ENCODE results near the gene TMEM59L. TPM values are rescaled to one million over a fixed set of nuclear protein-coding genes. Genes with fewer than 3 reads are reported as not detected.
"Not testable (repeated sequence)": the region's sequence is repeated elsewhere in the genome, so short reads cannot be mapped to it uniquely, and the experiment has no call there.

Gene TMEM59L
- total and polyA plus RNA-seq, 2 donors: 3.9 to 5.5 TPM

DNA sequence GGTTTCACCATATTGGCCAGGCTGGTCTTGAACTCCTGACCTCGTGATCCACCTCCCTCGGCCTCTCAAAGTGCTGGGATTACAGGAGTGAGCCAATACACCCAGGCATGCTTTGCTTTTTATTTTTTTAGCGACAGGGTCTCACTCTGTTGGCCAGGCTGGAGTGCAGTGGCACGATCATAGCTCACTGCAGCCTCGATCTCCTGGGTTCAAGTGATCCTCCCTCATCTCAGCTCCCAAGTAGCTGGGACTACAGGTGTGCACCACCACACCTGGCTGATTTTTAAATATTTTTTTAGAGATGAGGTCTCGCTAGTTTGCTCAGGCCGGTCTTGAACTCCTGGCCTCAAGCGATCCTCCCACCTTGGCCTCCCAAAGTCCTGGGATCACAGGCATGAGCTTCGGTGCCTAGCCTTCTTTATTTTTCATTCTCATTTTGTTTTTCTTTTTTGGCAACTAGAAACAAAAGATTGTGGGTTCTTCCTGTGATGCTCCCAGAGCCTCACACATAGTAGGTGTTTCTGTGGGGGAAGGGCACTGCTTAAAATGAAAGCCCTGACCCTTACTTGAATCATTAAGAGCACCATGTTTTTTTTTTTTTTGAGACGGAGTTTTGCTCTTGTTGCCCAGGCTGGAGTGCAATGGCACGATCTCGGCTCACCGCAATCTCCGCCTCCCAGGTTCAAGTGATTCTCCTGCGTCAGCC is 11.8 kb upstream of the TMEM59L start:
- not testable (repeated sequence) for H3K36me3 ChIP-seq (ENCODE audit: insufficient read depth); H3K4me3 ChIP-seq (ENCODE audit: low read depth, low read length); H3K4me1 ChIP-seq (ENCODE audit: insufficient read depth); DNase-seq (ENCODE audit: extremely low spot score); H3K27ac ChIP-seq (ENCODE audit: low read depth)
- WGBS: 92% methylated on average over 15 of the region's 15 CpGs

DNA sequence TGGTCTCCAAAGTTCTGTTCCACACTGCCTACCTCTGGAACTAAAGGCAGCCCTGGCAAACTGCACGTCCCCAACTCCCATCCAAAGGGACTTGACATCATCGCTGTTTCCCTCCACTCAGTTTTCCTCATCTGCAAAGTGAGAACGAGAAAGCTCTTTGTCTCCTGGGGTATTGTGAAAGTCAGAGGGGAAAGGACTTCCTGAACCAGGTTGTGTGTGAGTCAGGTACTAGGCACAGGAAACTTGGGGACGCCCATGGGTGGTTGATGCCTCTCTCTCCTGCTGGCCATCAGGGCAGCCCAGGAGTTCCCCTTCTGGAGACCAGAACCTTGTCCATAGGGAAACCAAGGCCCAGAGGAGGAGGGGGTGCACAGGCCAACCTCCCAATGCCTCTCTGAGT is 10.8 kb upstream of the TMEM59L start:
- Histone ChIP-seq H3K4me3 (ENCODE audit: low read depth, low read length) (no peak overlapping the region), H3K36me3 (ENCODE audit: insufficient read depth) (no peaks in the 10 kb centered on the region), H3K4me1 (ENCODE audit: insufficient read depth) (no peaks in the 10 kb centered on the region), H3K27ac (ENCODE audit: low read depth) (no peak overlapping the region)
- no peak for DNase-seq (ENCODE audit: extremely low spot score)
- WGBS: 89% methylated on average over 4 of the region's 4 CpGs

DNA sequence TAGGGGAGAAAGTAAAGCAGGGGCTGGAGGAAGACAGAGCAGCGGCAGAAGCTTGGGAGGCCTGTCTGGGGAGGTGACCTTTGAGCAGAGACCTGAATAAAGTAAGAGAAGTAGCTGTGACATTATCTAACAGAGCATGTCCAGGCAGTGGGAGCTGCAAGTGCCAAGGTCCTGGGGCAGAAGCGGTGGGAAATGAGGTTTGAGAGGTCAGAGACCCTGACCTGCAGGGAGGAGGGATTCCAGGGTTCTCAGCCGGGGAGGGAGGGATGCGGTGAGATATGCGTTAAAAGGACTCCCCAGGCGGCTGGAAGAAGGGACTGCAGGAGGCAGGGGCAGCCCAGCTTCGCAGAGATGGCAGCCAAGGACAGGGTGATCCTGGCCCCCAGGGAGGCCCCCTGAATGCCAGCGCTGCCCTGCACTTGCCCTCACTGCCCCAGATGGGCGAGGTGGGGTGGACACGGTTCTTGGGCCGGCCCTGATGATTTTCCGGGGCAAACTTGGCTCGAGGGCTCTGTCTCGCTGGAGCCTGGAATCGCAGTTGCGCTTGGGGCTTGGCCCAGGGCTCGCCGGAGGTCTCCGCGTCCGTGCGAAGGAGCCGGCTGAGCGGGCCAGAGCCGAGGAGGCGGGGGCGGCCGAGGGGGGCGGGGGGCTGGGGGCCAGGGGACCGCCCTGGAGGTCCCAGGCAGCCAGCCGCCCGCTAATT is 9.3 kb upstream of the TMEM59L start:
- no peak overlapping the region for H3K27ac ChIP-seq (ENCODE audit: low read depth)
- no peak for DNase-seq (ENCODE audit: extremely low spot score)
- peaks cover 2% of the 10 kb centered on the region for H3K4me1 ChIP-seq (ENCODE audit: insufficient read depth)
- WGBS: 12% methylated on average over 32 of the region's 32 CpGs
- H3K4me3 ChIP-seq (ENCODE audit: low read depth, low read length): no peak overlapping the region
- H3K36me3 ChIP-seq (ENCODE audit: insufficient read depth): no peaks in the 10 kb centered on the region

DNA sequence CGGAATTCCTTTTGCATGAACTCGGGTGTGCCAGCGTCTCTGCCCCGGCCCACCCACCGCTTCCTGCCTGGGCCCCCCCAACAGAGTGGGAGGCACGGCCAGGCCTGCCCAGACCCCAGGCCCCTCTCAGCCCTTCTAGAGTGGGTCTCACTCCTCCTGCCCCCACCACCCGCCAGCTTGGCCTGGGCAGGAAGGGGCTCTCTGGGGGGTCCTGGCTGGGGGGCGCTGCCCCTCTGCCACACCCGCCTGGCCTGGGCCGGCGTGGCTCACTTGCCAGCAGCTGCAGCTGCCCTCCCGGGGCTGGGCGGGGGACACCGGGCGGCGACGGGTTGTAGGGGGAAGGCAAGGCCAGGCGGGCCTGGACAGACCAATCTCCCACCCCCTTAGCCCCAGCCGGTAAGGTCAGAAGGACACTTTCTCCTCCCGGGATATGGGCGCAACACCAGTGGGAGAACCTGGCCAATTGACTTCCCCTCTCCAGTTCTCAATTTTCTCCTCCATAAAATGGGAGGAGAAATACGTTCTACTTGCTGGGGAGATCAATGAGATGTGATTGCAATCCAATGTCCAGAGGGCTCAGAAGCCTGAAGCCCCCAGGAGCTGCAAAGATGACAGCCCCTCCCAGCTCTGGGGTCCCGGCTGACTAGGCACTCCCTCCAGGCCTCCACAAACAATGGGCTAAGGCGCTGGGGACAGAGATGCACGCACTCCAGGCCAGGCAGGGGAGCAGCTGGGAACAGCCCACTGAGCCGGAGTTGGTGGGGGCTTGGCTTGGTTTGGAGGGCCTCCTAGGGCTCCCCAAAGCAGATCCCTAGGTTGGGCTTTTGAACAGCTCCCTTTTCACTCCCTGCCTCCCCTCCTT is 8.5 kb upstream of the TMEM59L start:
- Histone ChIP-seq H3K36me3 (ENCODE audit: insufficient read depth) (no peaks in the 10 kb centered on the region), H3K27ac (ENCODE audit: low read depth) (no peak overlapping the region), H3K4me1 (ENCODE audit: insufficient read depth) (peaks cover 2% of the 10 kb centered on the region), H3K4me3 (ENCODE audit: low read depth, low read length) (no peak overlapping the region)
- WGBS: 30% methylated on average over 26 of the region's 26 CpGs
- DNase-seq (ENCODE audit: extremely low spot score): no peak

DNA sequence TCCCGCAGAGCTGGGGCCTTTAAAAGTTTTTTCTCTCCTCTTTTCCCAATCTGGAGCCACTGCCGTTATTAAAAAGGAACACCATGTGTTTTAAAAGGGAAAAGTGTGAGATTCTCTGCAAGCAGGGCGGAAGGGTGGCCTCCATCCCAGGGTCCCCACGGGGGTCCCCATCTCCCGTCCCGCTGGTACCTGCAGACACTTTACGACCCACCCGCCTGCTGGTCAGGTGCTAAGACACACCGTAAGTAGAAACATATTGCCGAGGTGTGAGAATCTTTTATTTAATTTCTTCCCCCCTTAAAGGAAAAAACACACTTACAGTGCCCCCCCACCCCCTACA is 7.9 kb upstream of the TMEM59L start:
- 36% methylated on average over 10 of the region's 10 CpGs for WGBS
- no peak overlapping the region for H3K27ac ChIP-seq (ENCODE audit: low read depth)
- H3K4me1 ChIP-seq (ENCODE audit: insufficient read depth): peaks cover 2% of the 10 kb centered on the region
- H3K36me3 ChIP-seq (ENCODE audit: insufficient read depth): no peaks in the 10 kb centered on the region
- no peak for DNase-seq (ENCODE audit: extremely low spot score)
- no peak overlapping the region for H3K4me3 ChIP-seq (ENCODE audit: low read depth, low read length)

DNA sequence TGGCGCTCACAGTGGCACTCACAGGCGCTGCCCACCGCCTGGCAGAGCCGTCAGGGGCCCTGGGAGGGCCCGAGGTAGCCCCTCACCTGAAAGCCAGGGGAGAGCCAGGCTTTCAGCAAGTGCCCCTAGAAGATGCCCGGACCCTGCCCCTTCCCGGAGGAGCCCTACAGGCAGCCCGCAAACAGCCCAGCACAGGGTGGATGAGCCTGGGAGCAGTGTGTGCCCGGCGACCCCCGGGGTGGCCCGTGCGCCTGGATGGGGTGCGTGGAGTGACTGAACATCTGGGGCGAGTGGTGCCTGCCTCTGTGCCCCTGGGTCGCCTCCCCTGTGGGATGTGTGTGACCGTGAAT is 7.5 kb upstream of the TMEM59L start:
- H3K36me3 ChIP-seq (ENCODE audit: insufficient read depth): no peaks in the 10 kb centered on the region
- H3K4me1 ChIP-seq (ENCODE audit: insufficient read depth): peaks cover 2% of the 10 kb centered on the region
- no peak overlapping the region for H3K4me3 ChIP-seq (ENCODE audit: low read depth, low read length)
- no peak overlapping the region for H3K27ac ChIP-seq (ENCODE audit: low read depth)
- no peak for DNase-seq (ENCODE audit: extremely low spot score)
- WGBS: 16% methylated on average over 17 of the region's 17 CpGs

DNA sequence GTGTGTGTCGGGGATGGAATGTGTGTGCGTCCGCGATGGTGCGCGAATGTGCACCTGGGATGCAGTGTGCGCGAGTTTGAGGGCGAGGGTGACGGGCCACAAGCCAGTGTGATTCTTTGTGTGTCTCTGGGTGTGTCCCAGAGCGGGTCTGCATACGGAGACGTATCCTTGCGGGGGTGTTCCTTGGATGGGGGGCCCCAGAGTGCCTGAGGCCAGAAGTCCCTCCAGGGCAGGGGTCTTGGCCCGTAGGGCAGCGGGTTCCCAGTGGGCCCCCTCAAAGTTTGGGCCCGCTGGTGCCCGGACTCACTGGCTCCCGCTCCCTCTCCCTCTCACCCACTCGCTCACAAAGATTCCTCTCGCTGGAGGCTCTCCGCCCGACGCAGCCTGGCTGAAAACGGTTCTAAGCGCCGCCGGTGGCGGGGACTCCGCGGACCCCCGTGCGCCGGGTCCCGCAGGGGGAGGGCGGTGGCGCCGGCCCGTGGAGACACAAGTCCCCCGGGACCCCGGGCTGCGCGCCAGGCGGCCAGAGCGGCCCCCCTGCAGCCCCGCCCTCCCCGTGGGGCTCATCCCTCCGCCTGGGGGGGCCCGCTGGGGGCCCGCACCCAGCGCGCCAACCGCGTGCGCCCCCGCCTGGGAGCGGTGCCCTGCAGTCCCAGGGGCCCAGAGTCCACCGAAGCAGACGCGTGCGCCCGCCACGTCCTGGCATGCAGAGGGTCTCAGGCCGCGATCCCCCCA is 7.0 kb upstream of the TMEM59L start:
- 3% methylated on average over 65 of the region's 65 CpGs for WGBS
- H3K27ac ChIP-seq (ENCODE audit: low read depth): no peak overlapping the region
- H3K4me1 ChIP-seq (ENCODE audit: insufficient read depth): peaks cover 2% of the 10 kb centered on the region
- peak overlapping the region; percentile 29 for H3K4me3 ChIP-seq (ENCODE audit: low read depth, low read length)
- no peak for DNase-seq (ENCODE audit: extremely low spot score)
- no peaks in the 10 kb centered on the region for H3K36me3 ChIP-seq (ENCODE audit: insufficient read depth)

DNA sequence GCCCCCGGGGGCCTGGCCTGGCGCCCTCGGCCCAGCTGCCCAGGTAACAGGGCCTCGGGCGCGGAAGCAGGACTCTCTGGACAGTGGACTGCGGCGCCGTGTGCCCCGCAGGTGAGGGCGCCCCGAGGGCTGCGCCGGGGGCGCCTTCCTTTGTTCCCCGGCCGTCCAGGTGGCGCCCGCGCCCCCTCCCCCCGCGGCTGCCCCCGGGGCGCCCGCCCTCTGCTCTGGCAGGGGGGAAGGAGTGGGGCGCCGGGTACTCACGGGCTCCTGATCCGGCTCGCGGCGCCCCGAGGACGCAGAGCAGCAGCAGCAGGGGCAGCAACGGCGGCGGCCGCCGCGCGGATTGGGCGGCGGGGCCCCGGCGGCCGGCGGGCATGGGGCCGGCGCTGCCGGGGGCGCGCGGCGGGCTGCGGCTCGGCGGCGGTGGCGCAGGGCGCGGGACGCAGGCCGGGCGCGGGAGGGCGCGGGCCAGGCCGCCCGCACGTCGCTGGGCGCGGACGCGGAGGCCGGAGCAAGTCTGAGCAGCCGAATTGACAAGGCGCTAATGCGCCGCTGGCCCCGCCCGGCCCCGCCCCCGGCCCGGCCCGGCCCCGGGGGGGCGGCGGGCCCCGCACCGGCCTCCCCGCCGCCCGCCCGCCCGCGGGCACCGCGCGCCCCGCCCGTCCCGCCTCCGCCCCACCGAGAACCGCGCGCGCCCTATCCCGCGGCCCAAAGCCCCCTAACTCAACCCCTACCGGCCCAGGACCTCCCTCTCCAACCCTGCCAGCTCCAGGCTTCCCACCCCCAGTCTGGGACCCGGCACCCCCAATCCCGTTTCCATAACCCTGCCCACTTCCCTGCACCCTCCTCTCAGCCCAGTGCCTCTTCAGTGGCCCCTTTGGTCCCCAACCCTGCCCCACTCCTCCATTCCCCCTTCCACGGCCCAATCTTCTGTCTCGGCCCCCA is 6.1 kb upstream of the TMEM59L start, which contains the start of gene CRLF1:
Gene CRLF1 (minus strand): TSS at position 519 of the 945 bp plus-strand sequence. CDS start 143 bp downstream, at position 376.
- H3K4me1 ChIP-seq (ENCODE audit: insufficient read depth): peaks cover 2% of the 10 kb centered on the region
- no peak for DNase-seq (ENCODE audit: extremely low spot score)
- H3K27ac ChIP-seq (ENCODE audit: low read depth): no peak within 1 kb of the TSS
- H3K4me3 ChIP-seq (ENCODE audit: low read depth, low read length): peak within 1 kb of the TSS; percentile 29
- 2% methylated on average over 115 of the region's 116 CpGs for WGBS
- H3K36me3 ChIP-seq (ENCODE audit: insufficient read depth): no peaks in the 10 kb centered on the region

DNA sequence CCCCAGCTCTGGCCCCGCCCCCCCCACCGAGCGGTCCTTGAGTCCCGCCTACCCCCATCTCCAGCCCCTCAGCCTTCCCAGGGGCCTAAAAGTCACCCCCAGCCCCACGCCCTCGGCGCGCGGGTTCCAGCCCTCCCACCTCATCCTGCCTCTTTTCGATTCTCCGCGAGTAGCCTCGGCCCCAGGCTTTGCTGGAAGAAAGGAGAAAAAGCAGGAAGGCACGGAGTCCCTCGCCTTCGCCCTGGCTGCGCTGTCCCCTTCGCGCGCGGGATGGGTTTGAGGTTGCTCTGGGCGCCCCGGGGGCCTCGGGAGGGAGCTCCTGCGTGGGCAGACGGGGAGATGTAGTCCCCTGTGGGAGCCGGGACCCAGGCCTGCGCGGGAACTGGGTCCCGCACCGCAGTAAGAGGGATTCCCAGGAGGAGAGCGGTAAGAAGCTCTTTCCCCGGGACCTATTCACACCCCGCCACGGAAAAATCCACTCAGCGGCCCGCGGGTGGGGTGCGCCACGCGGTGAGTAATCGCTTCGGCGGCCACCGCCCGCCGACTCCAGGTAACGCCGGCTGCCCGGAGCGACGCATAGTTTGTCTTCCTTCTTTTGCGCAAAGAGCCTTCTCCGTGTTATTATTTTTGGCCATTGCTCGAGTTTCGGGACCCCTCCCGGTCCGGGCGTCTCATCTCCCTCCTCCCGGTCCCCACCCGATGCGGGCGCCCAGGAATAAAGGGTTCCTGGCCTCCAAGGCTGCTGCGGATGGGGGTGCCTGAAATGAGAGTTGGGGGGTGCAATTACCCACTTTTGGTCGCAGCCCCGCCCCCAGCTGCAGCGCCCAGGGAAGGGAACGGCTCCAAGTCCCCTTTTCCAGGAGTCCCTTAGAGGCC is 5.2 kb upstream of the TMEM59L start:
- H3K27ac ChIP-seq (ENCODE audit: low read depth): no peak overlapping the region
- DNase-seq (ENCODE audit: extremely low spot score): no peak
- no peaks in the 10 kb centered on the region for H3K36me3 ChIP-seq (ENCODE audit: insufficient read depth)
- H3K4me3 ChIP-seq (ENCODE audit: low read depth, low read length): no peak overlapping the region
- 2% methylated on average over 68 of the region's 68 CpGs for WGBS
- H3K4me1 ChIP-seq (ENCODE audit: insufficient read depth): peaks cover 4% of the 10 kb centered on the region

DNA sequence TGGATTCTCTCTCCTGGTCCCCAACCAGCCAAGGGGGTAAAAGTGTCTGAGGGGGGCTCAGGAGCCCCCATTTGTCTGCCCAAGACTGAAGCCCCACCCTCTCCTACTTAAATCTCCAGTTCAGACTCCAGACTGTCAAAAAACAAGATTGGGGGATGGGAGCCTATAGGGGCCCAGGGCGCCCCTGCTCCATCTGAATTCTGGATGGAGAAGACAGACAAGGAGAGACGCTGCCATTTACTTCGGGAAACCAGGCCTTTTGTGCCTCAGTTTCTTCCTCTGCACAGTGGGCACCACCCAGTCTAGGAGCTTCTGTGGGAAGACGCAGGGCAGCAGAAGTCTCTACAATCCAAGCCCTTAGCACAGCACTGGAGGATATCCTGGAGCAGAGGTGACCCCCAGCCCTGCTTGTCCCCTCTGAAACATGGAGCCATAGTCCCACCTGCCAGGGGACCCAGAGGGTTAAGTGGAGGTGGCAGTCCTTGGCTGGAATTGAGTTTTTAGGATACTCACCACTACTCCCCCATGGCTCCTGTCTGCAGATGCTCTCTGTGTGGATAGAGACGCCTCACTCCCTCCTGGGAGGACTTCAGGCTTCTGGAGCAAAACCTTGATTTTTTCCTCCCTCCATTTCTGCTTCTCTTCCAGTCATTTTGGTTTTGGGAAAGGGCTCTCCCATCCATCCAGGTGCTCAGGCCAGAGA is 4.4 kb upstream of the TMEM59L start:
- Histone ChIP-seq H3K27ac (ENCODE audit: low read depth) (no peak overlapping the region), H3K4me1 (ENCODE audit: insufficient read depth) (peaks cover 4% of the 10 kb centered on the region), H3K36me3 (ENCODE audit: insufficient read depth) (no peaks in the 10 kb centered on the region), H3K4me3 (ENCODE audit: low read depth, low read length) (no peak overlapping the region)
- DNase-seq (ENCODE audit: extremely low spot score): no peak
- 41% methylated on average over 5 of the region's 5 CpGs for WGBS

DNA sequence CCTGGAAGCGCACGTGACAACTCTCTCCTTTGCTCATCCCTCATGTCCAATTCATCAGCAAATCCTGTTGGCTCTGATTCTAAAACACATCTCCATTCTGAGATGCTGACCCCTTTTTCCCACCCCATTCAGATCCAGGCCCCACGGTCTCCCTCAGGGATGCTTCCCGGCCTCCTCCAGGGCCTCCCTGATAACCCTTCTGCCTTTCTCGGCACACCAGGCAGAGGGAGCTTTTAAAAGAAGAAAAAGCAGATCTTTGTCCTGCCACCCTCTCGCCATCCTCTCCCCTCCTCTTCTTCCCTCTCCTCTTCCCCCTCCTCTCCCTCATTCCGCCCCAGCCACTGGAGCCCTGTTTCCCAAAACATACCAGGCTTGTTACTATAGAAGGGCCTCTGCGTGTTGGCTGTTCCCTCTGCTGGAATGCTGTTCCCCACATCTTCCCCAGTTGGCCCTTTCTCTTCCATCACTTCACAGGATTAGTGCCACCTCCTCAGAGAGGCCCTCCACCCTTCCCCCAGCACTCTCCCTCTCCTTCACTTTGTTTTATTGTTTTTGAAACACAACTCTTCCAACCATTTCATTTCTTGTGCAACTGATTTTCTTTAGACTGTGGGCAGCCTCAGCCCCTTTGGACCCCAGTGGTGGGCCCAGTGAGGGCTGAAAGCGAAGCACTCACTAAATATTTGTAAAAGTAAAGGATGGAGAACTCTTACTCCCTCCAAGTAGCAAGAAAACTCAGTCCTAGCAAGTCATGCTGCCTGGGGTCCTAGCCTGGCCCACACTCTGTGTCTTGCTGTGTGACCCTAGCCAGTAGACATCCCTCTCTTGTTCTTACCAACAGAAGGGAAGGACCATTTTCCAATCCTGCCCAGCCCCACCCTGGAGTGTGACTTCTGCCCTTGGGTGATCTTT is 3.6 kb upstream of the TMEM59L start:
- H3K36me3 ChIP-seq (ENCODE audit: insufficient read depth): no peaks in the 10 kb centered on the region
- peaks cover 4% of the 10 kb centered on the region for H3K4me1 ChIP-seq (ENCODE audit: insufficient read depth)
- H3K4me3 ChIP-seq (ENCODE audit: low read depth, low read length): no peak overlapping the region
- DNase-seq (ENCODE audit: extremely low spot score): no peak
- H3K27ac ChIP-seq (ENCODE audit: low read depth): no peak overlapping the region
- 63% methylated on average over 9 of the region's 9 CpGs for WGBS

All from urinary bladder (tissue), 4 donors.